DLD1 (cell line): ENCODE measurements around the gene ANKS1A.
"Not testable (repeated sequence)": the region's sequence is repeated elsewhere in the genome, so short reads cannot be mapped to it uniquely, and the experiment has no call there.

Source experiments
- in situ Hi-C: cut with HindIII; loops from 2 replicates; pipeline ENCODE4 v1.10.0; 2017; ENCODE audit warnings: low sequenced_read_pairs

The ANKS1A gene

DNA sequence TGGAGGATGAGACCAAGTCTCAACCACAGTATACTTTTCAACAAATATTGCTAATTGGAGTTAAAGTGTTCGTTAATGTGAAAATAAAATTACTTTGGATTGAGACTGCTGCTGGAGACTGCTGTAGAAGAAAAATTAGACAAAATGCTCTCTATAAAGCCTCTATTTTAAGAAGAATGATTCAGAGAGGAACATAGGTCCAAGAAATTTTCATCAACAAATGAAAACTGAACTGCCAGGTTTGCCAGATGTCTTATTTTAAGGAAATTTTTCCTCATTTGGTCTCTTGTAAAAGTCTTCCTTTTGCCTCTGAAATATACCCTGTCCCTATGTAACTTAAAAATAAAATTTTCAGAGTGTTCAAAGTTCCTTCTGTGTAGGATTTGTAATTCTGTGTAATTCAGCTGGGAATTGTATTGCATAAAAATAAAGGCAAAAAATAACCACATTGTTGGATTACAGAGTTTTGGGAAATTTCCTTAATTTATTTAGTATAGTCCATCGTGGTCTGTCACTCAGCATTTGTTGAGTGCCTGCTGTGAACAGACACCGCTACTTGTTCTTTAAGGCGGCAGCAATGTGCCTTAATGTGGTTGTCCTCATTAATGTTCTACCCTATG, 27.4 kb downstream of the ANKS1A start:
- in situ Hi-C loops: no loop called here

DNA sequence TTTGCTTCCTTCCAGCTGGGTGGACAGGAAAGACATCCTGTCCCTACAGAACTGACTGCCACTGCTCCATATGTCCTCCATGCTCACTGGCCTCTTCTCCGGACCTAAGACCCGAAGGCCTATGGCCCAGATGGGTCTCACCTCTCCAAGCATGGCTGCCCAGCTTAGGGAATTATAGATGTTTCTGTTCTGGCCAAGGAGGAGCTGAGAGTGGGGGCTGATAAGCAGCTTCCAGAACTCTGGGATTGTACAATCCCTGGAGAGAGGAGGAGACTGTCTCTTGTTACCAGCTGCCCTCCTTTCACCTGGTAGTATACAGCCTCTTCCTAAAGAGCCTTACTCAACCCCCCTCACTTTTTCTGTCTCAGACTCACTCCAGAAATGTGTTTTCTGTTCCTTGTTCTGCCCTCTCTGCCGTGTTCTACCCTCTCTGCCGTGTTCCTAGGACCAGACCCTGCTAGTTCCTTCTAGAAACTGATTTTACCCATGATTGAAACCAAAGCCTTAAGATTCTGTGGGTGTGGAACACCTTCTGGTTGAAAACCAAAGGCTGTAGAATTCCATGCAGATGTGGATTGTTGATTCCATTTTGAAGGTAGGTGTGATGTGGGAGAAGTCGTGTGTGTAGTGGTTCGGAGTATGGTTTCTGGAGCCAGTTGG, 28.7 kb downstream of the ANKS1A start:
- in situ Hi-C loops: no loop called here

DNA sequence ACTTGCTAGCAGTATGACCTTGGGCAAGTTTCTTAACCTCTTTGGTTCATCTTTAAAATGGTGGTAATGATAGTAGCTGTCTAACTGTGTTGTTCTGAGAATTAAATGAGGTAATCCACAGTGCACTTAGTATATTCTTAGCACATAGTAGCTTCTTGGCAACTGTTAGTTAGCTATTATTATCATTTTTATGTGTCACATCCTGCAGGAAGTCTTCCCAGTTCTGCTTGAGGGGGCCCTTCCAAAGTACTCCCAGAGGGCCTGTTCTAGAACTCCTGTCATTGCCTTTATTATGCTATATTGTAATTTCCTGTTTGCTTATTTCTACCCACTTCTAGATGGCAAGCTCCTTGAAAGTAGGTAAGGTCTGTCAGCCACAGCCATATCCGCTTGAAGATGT, 30.6 kb downstream of the ANKS1A start:
- in situ Hi-C loops: no loop called here

DNA sequence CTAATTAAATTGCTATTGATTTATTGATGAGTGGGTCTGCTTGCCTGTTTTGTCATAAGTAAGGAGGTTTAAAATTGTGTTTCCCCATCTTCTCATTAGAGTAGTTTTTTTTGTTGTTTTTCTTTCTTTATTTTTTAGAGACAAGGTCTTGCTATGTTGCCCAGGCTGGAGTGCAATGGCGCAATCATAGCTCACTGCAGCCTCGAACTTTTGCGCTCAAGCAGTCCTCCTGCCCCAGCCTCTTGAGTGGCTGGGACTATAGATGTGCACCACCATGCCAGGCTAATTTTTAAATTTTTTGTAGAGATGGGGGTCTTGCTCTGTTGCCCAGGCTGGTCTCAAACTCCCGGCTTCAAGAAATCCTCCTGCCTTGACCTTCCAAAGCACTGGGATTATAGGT, 31.0 kb downstream of the ANKS1A start:
- in situ Hi-C loops: no loop called here

DNA sequence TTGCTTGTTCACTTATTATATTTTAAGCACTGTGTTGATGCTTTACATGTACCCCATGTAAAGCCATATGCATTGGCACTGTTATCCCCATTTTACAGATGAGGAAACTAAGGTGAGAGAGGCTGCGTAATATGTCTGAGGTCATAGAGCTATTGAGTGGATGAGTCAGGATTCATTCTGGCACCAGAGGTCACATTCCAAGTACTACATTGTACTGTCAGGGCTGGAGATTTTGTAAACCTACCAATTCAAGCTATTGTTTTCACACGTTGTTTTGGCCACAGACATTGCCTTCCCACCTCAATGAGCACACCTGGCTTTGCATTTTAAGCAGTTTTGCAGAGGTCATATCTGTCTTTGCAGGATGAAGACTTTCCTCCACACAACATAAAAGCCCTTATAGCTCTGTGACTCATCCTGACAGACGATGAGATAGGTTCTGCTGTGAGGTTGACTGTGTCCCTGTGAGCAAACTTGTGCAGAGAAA, 33.2 kb downstream of the ANKS1A start:
- in situ Hi-C loops: no loop called here

DNA sequence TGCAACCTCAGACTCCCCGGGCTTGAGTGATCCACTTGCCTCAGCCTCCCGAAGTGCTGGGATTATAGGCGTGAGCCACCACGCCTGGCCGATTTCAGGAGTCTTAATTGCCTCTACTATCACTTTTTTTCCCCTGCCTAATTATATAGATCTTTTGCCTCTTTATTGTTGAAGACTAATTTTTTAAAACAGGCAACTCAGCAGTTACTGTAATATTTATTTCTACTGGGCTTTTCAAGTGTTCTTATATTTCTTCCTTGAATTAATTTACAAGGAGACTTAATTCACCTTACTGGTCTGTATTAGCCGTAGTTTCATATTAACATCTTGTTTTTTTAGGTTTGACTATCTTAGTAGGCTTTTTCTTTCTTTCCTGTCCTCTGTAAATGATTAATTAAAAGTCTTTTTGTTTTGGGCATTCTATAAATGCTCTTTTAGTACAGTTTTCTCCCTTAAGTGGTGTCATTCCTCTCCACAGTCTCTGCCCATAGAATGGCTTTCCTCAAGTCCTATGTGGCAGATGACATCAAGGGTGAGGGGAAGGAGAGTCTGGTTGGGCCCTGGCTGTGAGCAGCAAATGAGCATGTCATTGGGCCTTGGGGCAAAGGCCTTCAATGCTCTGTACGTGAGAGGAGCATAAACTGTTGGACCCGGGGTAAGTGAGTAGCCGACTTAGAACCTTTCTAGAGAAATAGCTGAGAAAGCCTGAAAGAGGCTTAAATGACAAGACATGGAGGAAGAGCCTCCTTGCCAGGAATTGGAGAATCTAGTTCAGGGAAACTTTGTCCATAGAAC, 36.0 kb downstream of the ANKS1A start:
- in situ Hi-C loops: no loop called here

DNA sequence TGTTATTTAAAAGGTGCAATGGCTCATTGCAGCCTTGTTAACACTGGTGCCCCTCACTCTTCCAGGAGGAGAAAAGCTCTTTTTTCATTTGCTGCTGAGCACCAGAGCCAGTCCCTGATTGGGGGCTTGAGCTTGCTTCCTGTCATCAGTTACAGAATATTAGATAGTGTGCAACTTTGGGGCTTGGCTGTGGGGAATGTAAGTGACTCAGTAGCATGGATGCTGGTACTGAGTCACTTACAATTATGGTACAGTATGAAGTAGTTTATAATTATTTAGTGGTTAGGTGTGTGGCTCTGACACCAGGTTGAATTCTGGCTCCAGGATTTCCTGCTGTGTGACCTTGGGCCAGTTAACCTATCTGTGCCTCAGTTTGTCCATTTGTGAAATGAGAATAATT, 37.6 kb downstream of the ANKS1A start:
- in situ Hi-C loops: no loop called here

DNA sequence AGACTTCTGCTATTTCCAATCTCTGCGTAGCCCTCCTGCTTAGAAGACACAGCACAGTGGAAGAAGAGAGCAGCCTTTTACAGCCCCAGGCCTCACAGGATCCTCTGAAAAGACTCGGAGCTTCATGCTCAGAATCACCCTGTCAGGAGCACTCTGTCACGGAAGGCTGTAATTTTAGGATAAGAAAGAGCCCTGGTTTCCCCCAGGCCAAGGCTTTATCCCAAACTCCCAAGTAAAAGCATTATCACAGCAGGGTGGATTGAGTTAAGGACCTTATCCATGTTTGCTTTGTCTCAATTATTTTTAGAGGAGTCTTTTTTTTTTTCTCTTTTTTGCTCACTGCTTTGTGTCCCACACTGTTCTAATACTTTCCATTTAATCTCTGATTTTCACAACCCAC, 39.2 kb downstream of the ANKS1A start:
- in situ Hi-C loops: no loop called here

DNA sequence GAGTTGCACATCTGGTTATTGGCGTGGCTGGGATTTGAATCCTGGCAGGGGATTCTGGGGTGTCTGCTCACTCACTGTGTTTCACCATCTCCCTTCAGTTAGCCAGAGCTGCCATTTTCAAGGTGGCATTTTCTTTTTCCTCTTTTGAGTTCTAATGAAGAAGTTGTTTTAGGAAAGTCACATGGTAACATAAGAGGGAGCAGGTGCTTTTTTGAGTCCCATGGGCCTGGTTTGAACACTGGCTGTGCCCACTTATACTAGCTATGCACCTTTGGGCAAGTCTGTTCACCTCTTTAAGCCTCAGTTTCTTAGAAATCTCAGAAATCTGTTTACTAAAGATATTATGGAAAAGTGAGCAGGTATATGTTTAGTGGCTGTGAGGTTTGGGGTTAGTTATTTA, 39.6 kb downstream of the ANKS1A start:
- in situ Hi-C loops: no loop called here

DNA sequence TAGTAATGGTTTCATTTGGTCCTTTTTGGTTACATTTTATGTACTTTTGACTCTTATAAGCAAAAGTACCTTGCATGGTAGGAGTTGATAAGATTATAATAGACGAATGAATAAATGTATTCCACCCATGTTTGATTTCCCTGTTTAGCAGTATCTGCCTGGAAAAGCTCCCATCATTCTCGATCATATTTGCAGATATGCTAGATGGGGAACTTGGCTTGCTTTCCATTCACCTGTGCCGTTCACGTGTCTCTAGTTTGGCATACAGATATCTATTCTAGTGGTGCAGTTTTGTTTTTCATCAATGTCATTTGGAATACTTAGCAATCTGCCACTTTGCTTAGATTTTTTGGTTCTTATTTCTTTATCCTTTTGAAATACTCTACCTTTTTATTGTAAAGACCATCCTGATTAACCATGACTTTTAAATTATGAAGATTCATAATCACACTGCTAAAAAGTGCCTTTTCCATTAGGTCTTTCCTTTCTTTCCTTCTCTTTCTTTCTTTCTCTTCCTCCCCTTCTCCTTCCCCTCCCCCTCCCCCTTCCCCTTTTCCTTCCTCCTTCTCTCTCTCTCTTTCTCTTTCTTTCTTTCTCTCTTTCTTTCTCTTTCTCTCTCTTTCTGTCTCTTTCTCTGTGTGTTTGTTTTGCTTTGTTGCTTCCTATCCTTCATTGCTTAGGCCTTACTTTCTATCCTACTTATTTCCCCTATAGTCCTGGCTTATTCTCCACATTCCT, 40.4 kb downstream of the ANKS1A start:
- in situ Hi-C loops: no loop called here

DNA sequence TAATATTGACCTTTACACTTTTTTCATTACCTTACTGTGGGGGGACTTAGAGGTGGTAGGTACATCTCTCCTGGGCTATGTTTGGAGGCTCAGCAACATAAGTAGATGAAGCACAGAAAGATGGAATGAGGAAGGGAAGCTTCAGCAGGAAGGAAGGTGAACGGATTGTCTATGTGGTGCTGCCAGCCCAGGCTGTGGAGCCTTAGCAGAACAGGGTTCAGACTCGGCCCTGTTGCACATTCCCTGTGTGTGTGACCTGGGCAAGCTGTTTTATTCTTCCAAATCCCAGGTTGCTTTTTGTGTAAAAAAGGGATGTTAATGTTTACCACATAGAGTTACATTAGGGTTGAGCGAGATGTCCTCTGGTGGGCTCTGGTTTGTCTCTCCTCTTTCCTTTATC, 41.2 kb downstream of the ANKS1A start:
- in situ Hi-C loops: no loop called here

DNA sequence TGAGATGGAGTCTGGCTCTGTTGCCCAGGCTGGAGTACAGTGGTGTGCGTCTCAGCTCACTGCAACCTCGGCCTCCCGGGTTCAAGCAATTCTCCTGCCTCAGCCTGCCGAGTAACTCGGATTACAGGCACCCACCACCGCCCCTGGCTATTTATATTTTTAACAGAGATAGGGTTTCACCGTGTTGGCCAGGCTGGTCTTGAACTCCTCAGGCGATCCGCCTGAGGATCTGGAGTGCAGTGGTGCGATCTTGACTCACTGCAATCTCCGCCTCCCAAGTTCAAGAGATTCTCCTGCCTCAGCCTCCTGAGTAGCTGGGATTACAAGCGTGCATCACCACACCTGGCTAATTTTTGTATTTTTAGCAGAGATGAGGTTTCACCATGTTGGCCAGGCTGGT, 43.1 kb downstream of the ANKS1A start:
- in situ Hi-C loops: not testable (repeated sequence)

DNA sequence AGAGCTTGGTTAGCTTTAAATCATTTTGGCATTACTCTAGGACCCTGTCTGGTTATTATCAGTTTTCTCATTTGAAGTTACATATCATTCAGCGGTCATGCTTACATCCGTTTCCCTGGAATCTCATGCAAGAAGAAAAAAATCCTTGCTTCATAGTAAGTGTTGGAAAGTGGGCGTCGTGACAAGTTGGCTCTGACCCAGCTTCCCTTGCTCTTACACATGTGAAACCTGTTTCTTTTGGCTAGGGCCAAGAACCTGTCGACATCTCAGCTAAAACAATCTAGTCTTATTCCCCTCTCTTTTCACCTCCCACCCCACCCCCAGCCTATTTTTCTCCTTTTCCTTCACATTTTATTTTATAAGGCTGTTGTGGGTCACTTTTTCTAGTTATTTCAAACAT, 45.5 kb downstream of the ANKS1A start:
- in situ Hi-C loops: no loop called here

DNA sequence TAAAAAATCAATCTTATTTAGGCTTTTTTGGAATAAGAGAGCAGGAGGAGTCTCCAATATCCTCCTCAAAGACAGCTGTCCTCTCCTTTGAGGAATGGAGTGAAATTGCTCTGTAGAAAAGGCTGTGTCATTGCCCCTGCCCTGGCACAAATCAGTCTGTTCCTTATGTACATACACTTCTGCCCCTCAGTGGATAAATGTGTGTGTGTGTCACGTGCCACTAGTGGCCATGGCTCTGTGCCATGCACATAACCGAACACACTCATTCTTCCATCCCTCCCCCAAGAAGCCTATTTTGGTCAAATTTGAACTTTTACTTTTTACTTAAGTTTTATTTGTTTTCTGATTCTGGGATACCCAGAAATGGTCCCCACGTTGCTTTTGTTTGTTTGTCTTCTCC, 49.2 kb downstream of the ANKS1A start:
- in situ Hi-C loops: no loop called here

DNA sequence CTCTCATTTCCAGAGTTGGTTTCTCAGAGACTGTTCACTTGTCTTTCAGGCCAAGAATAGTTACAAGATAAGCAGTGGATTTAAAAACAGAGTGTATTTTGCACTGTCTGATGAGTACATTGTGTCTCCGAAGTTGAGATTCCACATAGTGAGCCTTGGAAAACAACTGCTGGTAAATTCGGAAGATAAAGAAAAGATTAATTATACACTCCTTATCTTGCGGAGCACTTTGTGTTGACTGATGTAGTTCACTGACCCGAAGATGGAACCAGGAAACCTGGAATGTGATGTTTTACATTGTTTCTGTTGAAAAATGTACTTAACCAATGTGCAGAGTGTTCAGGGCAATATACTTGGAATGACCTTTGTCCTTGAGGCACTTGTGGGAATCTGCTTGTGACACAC, 51.0 kb downstream of the ANKS1A start:
- in situ Hi-C loops: no loop called here

DNA sequence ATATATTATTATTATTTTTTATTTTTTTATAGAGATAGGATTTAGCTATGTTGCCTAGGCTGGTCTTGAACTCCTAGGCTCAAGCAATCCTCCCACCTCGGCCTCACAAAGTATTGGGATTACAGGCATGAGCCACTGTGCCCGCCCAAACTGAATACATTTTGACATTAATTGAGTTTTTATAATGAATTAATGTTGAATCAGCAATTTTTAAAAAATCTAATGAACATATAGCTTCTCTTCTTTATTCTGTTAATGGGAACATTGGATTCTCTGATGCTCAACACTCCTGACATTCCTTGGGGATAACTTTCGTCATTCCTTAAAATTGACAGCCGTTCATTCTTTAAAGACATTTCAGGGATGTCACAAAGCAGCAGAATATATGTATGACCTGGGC, 52.4 kb downstream of the ANKS1A start:
- in situ Hi-C loops: no loop called here

DNA sequence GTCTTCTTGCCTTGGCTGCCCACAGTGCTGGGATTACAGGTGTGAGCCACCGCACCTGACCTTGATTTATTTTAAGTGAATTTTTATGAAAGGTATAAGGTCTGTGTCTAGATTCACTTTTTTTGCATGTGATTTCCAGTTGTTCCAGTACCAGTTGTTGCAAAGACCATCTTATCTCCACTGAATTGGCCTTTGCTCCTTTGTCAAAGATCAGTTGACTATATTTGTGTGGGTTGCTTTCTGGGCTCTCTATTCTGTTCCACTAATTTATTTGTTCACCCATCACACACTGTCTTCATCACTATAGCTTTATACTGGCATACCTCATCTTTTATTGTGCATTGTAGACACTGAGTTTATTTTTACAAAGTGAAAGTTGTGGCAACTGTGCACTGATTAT, 56.3 kb downstream of the ANKS1A start:
- in situ Hi-C loops: no loop called here

DNA sequence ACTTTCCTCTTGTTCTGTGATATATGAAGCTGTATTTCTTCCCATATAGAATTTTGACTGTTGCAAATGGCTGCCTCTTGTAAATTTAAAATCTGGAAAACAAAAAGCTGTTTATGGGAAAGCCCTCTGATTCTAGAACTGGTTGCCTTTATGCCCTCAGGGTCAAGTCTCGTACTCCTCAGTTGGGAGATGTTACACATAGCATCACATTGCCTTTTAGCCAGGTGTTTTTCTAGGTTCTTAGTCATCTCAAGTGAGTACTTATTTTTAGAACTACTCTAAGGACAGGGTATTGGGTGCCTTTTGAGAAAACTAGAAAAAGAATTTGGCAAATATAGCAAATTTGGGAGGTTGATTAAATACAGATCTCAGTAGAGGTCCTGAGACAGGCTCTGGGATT, 58.5 kb downstream of the ANKS1A start:
- in situ Hi-C loops: no loop called here

DNA sequence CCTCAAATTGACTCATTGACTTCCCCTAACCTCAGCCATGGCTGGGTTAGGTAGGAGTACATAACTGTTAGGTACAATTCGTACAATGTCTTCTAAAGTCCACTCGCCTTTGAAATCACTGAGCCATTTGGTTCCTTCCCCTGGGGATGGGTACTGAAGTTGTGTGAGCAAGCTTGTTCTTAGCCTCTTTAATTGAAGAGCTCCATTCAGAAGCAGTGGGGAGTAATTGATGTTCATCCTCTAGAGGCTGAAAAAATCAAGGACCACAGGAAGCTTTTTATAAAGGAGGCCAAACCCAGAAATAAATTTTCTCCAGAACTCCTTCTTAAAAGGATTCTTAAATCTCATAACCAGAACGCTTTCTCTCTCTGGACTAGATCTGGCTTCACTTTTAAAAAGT, 60.6 kb downstream of the ANKS1A start:
- in situ Hi-C loops: no loop called here

DNA sequence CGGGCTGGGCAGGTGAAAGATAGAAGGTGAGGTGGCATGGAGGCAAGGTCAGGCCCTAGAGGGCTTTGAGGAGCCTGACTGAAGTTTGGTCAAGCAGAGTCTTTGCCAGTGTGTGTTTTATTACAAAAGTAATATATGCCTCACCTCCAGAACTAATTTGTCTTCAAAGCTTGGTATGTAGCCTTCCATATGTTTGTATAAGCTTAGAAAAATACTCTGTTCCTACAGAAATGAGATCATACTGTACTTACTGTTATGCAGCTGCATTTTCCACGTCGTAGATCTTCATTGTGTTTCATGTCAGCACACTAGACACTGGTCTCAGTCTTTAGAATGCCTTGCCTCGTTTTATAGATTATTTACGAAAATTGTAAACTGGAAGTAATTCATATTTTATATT, 61.8 kb downstream of the ANKS1A start:
- in situ Hi-C loops: no loop called here

DNA sequence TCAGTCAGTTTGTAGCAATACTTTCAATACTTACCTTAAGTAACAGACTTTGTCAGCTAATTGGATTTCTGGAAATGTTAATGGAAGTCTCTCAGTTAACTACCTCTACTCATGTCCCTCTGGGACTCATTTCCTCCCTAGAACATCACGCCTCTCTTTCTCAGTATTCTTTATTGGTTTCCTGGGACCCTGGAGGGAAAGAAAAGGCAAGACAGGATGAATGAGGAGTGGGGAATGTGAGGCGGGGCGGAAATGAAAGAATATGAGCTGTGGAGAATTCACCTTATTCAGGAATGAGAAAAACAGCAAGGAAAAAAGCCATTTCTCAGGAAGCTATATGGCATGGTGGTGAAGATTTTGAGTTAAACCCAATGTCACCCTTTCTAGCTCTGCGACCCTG, 62.7 kb downstream of the ANKS1A start:
- in situ Hi-C loops: no loop called here
